SW480 (cell line): ENCODE measurements around the gene KLK1.
"Not testable (repeated sequence)": the region's sequence is repeated elsewhere in the genome, so short reads cannot be mapped to it uniquely, and the experiment has no call there.

Experiments
- DNase-seq: peaks from one replicate; pipeline ENCODE4 v3.0.0-alpha.2; 2016; ENCODE audit warnings: low spot score

Gene KLK1

DNA sequence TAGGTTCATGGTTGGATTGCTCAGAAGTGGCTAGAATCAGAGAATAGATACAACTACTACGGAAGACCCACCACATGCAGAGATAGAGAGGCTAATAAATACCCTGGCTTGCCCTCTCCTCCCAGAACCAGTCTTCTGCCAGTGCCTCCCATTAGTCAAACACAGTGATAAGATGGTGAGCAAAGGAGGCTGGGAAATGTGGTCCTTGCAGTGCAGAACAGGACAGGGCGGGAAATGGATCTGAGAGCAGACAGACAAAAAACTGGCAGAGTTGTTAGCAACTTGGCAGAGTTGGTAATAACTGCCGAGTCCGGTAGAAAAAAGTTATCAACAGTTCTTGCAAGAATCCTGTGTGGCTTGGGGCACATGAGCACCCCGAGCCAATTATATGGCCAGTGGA is 8.7 kb downstream of the KLK1 start:
- no peak for DNase-seq

DNA sequence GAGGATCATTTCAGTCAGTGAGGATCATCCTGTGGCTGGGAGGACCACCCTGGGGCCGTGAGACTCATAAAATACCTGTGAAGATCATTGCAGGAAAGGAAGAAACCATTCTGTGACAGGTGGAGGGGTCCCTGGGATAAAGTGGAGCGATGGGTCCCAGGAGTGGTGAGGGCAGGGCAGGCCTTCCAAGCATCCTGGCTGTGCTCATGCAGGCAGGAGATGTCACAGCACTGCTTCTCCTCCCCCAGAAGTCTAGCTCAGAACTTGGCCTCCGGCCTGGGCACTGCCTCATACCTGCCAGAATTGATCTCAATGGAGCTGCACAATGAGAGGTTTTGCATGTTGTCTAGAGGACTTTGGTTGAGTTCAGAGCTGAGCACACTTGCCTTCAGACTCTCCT is 11.1 kb downstream of the KLK1 start:
- DNase-seq = no peak

DNA sequence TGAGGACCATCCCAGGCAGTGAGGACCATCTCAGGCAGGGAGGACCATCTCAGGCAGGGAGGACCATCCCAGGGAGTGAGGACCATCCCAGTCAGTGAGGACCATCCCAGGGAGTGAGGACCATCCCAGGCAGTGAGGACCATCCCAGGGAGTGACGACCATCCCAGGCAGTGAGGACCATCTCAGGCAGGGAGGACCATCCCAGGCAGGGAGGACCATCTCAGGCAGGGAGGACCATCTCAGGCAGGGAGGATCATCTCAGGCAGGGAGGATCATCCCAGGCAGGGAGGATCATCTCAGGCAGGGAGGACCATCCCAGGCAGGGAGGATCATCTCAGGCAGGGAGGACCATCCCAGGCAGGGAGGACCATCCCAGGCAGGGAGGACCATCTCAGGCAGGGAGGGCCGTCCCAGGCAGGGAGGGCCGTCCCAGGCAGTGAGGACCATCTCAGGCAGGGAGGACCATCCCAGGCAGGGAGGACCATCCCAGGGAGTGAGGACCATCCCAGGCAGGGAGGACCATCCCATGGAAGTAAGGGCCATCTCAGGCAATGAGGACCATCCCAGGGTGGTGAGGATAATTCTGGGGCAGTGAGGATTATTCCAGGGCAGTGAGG is 11.9 kb downstream of the KLK1 start:
- DNase-seq = not testable (repeated sequence)

DNA sequence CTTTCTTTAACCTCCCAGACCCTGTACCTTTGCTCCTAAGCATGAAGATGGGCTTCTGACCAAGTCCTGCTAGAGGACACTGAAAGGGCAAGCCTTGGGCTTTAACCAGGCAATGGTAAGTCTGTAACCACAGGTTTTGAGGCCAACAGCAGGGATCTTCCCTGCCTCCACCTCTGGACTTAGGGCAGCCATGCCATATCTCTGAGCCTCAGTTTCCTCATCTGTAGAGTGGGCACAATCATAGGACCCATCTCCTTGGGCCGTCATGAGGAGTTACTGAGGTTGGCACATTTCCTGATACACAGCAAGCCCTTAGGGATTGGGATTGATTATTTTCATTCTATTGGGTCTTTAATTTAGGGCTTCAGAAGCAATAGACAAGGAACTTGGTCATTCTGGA is 14.7 kb downstream of the KLK1 start:
- DNase-seq = no peak

DNA sequence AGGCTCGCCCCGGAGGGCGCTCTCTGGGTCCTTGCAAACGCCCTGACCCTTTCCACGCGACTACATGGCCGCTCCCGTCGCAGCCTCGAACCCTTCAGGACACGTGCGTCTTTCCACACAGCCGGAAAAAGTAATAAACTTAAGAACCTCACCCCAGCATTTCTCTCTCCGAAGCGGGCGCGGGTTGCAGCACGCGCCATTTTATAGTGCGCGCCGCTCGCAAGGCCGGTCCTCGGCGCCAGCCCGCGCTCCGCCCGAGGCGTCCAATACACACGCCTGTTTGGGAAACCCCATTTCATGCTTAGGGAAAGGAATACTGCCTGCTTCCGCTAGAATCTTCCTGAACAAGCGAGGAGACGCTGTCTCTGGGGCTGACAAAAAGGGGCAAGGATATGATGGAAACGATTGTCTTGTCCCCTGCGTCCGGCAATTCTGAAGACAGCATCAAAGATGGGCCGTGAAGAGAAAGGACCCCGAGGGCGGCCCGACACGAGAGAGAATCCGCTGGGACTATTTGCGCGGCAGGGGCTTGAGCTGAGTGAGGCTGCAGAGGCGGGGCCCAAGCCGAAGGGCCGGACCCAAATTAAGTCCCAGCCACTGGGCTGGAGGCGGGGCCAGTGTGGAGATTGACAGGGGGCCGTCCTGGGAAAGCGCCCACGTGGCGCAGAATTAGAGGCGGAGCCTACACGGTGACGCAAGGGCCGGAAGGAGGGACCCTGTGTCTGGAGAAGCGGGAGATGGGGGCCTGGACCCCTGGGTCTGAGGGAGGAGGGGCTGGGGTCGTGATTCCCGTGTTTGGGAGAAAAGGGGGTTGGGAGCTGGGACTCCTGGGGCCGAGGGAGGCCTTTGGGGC is 18.9 kb downstream of the KLK1 start:
- DNase-seq = peak; percentile 99

DNA sequence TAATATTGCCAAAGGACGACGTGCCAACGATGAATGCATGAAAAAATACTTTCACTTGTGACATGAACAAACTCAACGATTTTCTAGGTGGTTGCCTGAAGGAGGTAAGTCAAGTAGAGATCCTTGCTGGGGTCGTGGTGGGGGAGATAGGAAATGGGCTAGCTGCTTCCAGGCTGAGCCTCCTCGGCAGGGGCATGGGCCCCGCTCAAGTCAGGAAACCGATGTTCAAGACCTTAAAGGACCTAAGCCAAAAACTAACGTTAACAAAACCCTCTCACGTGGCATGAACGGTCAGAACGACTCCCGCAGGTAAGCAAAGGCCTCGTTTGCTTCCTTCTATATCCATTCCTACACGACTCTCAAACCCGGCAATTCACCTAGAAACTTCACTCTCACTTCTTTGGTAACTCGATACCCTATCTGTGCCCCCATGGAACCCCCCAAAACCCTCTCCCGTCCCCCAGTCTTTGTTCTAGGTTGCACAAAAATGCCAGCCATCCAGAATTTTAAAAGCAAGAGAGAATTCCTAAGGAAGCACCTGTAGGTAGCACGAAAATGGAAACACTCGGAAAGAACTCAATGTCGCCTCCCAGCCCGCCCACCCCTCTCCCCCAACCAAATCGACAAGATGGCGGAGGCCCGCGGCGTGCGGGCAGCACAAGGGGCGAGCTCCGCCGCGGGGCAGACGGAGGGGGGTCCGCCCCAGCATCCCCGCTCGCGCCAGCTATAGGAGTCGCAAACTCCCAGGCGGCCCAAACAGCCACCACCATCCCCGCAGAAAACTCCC is 19.8 kb downstream of the KLK1 start:
- peak; percentile 40 for DNase-seq

DNA sequence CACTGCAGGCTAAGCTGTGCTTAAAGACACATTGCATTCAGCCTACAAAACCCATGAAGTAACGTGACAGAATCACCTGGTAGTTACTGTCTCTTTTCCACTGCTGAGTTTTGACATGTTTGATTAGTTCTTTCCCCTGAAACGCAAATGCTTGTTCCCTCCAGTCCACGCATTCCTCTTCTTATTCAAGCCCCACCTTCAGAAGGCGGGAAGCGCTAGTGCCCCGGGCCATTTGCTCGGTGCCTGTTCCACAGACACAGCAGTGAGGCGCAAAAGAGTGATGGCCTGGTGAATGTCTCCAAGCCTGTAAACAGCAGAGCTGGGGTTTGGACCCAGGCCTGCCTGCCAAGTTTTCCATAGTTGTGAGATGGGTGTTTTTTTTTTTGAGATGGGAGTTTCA is 22.5 kb downstream of the KLK1 start:
- DNase-seq = no peak

DNA sequence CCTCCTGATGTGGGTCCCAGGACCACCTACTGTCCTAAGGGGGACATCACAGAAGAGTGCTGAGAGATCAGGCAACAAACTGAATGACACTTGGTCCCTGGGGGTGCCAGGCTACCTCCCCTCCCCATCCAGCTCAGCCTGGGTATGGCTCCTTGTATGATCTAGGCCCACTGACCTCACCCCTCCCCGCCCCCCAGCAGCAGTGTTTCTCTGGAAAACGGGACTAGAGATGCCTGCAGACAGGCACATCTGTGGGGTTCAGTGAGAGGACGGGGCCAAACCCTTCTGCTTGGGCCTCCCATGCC is 24.1 kb downstream of the KLK1 start:
- DNase-seq = no peak

DNA sequence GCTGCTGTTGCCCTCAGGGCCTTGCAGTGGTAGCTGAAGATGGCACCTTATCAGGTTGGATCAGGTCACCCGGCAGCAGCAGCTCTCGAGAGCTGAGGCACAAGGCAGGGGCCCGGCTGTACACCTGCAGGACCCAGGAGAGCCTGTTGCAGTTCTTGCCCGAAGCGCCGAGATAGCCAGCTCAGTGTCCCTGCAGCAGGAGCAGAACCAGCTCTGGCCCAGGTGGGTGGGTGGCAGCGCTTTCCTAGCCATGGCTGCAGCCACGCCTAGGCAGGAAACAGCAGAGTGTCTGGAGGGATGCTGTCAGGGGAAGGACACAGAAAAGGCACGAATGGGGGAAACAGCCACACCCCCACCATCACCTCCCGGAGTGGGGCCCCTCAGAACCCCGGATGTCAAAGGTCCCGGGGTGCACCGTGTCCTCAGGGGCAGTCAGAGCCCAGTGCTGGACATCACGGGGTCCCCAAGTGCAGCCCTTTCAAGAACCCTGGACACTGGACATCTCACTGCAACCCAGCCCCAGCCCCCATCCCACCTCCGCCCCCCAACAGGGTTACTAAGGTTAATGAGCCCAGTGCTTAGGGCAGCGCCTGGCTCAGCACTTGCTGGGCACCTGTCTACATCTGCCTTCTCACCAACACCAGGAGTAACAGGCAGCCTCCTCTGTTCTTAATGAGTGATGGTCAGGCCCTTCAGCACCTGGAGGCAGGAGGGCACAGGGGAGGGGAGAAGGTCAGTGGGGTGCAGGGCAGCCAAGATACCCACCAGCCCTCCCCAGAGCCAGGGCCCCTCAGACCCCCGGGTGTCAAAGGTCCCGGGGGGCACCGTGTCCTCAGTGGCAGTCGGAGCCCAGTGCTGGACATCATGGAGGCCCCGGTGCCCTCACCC is 24.7 kb downstream of the KLK1 start:
- no peak for DNase-seq

DNA sequence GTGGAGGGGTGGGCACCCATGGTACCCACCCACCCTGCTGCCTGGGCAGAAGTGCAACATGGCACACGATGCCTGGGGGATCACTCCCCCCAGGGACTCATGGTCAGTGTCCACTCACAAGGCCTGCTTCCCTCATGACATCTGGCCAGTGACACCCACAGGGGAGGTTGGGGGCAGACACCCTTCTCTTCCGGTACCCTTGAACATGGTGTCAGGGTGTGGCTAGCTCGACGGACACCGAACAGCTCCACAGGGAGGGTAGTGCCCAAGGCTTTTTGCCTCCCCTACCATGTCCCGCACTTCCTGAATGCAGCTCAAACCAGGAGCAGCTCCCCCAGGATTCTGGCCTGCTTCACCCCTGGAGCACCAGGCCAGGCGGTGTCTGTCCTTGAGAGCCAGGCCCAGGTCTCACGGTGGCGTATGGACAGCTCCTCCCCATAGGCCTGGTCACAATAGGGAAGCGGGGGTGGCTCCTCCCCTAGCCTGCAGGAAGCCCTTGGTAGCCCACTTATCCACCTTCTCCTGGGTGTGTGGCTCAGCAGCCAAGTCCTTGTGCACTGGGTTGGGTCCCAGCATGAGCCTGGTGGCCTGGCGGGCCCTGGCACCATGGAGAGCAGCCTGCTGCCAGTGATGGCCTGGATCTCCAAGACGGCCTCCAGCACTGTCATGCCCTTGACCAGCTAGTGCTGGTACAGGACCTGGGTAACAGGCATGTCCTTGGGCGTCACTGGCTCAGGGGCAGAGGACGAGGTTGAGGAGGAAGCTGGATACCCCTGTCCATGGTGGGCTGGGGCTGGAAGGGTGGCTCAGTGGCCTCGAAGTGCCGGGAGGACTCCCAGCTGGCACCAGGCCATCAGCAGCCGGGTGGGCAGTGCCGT is 25.6 kb downstream of the KLK1 start:
- no peak for DNase-seq

DNA sequence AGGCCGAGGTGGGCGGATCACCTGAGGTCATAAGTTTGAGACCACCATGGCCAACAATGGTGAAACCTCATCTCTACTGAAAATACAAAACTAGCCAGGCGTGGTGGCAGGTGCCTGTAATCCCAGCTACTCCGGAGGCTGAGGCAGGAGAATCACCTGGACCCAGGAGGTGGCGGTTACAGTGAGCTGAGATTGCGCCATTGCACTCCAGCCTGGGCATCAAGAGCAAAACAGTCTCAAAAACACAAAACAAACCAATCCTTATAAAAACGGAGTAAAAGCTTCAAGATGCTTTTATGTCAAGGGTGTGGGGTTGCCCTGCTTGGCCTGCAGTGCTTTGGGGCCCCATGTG is 26.2 kb downstream of the KLK1 start:
- no peak for DNase-seq

DNA sequence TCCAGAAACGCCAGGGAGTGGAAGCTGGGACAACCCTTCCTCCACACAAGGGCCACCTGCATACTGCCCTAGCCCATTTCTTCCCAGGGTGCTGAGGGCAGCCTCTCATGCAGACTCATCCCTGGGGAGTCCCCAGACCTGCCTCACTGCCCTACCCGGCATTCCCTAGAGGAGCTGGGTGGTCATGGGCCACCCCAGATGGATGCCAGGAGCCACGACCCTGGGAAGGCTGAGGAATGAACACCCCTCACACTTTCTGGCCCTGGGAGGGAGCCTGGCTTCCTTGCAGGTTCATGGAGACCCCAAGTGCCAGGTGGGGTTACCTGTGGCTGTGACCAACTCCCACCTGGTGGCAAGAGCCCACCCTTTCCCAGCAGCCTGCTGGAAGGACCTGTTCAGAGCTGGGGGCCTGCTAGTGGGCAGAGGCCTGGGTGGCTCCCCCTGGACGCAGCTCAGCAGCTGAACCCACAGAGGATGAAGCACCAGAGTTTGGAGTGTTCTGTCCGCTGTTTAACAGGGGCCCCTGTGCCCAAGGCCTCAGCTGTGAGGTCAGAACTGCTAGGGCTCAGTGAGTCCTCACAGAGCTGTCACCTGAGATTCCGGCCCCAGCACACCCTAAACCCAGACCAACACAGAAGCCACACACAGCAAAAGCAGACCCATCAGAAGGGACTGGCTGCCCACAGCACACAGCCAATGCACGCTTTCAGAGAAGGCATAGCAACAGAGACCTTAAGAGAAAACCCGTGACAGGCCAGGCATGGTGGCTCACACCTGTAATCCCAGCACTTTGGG is 26.8 kb downstream of the KLK1 start:
- no peak for DNase-seq

DNA sequence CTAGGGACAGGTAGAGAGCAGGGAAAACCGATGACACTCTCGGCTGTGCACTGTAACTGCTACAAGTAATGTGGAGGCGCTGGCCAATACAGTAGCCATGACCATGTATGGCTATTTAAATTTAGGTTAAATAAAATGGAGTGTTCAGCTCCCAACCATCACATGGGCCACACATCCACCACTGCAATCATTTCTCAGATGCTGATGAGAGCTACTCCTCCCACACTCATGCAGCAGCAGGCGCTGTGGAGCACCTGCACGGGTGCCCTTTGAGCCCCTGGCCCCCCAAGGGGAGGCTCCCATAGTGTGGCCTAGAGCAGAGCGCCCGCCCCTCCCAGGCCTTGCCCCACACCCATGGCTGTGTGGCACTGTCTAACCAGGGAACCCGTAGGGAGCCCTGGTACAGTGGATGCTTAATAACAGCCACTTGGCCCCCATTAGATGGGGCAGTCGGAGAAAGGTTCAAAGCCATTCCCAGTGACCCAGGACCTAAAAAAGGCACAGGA is 27.4 kb downstream of the KLK1 start:
- peak; percentile 46 for DNase-seq

DNA sequence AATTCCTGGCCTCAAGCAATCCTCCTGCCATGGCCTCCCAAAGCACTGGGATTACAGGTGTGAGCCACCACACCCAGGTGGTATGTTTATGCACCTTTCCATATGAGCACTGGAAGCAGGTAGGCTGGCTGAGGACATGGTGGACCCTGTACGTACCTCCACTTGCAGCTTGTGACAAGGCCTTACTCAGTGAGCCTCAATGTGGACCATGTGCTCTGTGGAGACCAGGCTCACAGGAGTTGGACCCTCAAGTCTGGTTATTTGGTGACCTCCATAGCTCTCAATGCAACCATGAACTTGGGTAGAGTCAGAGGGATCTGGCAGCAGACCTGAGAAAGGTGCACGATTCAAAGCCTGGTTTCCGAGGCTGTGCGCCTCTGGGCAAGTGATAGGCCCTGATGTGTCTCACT is 27.9 kb downstream of the KLK1 start:
- DNase-seq = peak; percentile 29

DNA sequence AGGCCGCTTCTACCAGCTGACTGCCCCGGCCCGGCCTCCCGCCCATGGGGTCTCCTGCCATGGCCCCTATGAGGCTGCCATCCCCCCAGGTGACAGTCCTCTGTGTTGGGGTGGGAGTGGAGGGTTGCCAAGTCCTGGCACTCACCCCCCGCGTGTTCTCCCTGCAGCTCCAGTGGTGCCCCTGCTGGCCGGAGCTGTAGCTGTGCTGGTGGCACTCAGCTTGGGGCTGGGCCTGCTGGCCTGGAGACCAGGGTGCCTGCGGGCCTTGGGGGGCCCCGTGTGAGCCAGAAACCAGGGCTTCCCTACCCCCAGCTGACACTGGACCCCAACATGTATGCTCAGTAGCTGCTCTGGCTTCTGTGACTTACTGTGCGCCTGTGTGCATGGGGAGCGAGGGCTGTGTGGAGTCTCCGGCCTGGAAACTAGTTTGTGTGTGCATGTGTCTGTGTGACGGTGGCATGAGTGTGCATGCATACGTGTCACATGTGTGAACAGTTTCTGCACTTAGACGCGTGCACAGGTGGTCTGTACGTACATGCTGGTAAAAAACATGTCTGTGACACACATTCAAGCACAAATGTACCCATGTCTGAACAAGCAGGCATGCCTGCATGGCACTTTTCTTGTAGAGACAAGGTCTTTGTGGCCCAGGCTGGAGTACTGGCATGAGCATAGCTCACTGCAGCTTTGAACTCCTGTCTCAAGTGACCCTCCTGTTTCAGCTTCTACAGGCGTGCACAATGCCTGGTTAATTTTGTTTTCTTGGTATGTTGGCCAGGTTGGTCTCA is 28.5 kb downstream of the KLK1 start:
- peak; percentile 57 for DNase-seq

DNA sequence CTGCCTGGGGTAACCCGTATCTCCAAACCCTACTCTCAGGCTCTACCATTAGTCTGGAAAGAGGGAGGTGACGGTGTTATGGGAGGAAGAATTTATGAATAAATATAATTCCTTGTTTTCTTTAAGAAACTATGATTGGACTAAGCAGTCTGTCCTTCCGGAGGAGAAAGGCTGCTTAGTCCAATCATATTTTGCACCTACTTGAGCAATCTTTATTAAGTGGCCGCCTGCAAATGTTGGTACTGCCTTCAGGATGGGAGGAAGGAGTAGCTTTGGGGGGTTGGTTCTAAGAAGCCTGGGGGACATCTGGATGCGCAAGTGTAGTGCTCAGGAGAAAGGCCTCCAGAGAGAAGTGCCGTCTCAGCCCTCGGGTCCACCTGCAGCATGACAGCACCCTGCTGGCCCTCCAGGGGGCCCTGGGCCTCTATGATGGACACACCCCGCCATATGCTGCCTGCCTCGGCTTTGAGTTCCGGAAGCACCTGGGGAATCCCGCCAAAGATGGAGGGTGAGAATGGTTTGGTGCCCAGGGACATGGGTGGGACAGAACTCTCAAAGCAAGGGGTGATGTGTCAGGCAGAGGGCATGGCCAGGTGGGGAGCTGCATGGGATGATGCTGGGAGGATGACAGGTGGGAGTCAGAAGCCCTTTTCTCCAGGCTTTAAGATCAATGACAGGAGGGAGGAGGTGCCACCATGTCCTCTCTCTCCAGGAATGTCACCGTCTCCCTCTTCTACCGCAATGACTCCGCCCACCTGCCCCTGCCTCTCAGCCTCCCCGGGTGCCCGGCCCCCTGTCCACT is 29.3 kb downstream of the KLK1 start:
- DNase-seq = peak; percentile 94

DNA sequence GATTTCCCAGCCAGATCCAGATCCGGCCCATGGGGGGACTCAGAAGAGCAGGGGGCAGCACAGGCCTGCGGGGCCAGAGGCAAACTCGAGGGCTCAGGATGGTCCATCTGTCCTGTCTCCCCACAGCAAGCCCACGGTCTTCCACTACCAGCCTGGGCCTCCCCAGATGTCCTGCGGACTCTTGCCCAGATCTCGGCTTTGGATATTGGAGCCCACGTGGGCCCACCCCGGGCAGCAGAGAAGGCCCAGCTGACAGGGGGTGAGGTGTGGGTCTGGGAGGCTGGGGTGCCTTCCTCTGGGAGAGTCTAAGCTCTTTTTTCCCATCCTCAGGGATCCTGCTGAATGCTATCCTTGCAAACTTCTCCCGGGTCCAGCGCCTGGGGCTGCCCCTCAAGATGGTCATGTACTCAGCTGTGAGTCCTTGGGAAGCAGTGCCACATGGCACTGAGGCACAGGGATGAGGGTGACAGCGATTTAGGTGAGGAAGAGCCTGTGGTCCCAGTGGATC is 30.0 kb downstream of the KLK1 start:
- DNase-seq = no peak
